Aorta (tissue), 5 donors: ENCODE data around the gene TBC1D9. TPM values are rescaled to one million over a fixed set of nuclear protein-coding genes. Genes with fewer than 3 reads are reported as not detected.

ENCODE experiments used
- ATAC-seq: fragments of 200-7000 bp; cut with Tn5 transposase; one replicate; pipeline ENCODE4 v1.9.1; 2022; ENCODE audit warnings: moderate library complexity; ENCODE audit not compliant: low FRiP score
- DNase-seq, 2 donors: peaks; one replicate each; pipeline ENCODE4 v3.0.0-alpha.2; 2020
- H3K27ac ChIP-seq, 2 donors: one replicate each; pipeline ENCODE4 v1.5.1; 2013; ENCODE audit warnings: low read length in 2 of 2, mild to moderate bottlenecking in 2 of 2, moderate library complexity in 2 of 2, control low read depth in 1 of 2, inconsistent platforms in 1 of 2, low read depth in 1 of 2
- H3K27me3 ChIP-seq, 2 donors: one replicate each; pipeline ENCODE4 v1.6.1; 2013; ENCODE audit warnings: control low read depth in 1 of 2, low read length in 1 of 2, mild to moderate bottlenecking in 1 of 2, moderate library complexity in 1 of 2; ENCODE audit not compliant: insufficient read depth in 2 of 2, control insufficient read depth in 1 of 2
- H3K36me3 ChIP-seq, 2 donors: one replicate each; pipeline ENCODE4 v1.6.1; 2013; ENCODE audit warnings: control low read depth in 1 of 2, low read length in 1 of 2, mild to moderate bottlenecking in 1 of 2; ENCODE audit not compliant: insufficient read depth in 2 of 2, control insufficient read depth in 1 of 2
- H3K4me1 ChIP-seq, 2 donors: one replicate each; pipeline ENCODE4 v1.6.1; 2013; ENCODE audit warnings: low read length in 2 of 2, control low read depth in 1 of 2, mild to moderate bottlenecking in 1 of 2, moderate library complexity in 1 of 2; ENCODE audit not compliant: insufficient read depth in 2 of 2, control insufficient read depth in 1 of 2
- H3K4me3 ChIP-seq, 2 donors: one replicate each; pipeline ENCODE4 v1.5.1; 2013; ENCODE audit warnings: low read length in 2 of 2, control low read depth in 1 of 2, mild to moderate bottlenecking in 1 of 2
- H3K9me3 ChIP-seq: one replicate; pipeline ENCODE4 v1.6.1; 2013; ENCODE audit warnings: mild to moderate bottlenecking, low read length; ENCODE audit not compliant: control insufficient read depth
- WGBS, 2 donors: extraction: QIAGEN DNeasy Blood & Tissue Kit; methylation state at CpG; one replicate each; pipeline ENCODE4 v1.1.7; 2013; 5-methylcytosine and 5-hydroxymethylcytosine counted together
- intact Hi-C, 2 donors: fragments of 100-400 bp; cut with DNase I; formaldehyde crosslinking; loops; one replicate each; pipeline versions ENCODE4 v1.14.2 to v1.15.0; 2022
- polyA plus RNA-seq, 2 donors: library from polyadenylated mRNA; stranded (reverse); fragments of 200-250 nt; gene quantifications; one replicate each; pipeline ENCODE4 v1.2.3, GENCODE V29; 2013
- total RNA-seq, 2 donors: library from RNA; stranded (reverse); fragmentation: NEBNext Ultra II Directional; extraction: Animal tissue kit (Norgen Biotek cat#: 25700); gene quantifications; one replicate each; pipeline ENCODE4 v1.2.1, GENCODE V29; 2021
- donor health status: healthy with polysubstance abuse.
- donor health status: Bipolar disorder and iron deficiency.
- donor health status: DM: no; HTN: no; CAD: no.
- donor health status: DM: no; HTN: no; CAD: no.
- donor health status: DM: yes; HTN: yes; CAD: no.

Gene TBC1D9
- total and polyA plus RNA-seq, 4 donors: 4.7 to 28.8 (median 13.5) TPM

- DNase-seq (no peak), ATAC-seq (no peak)
- 93 to 100% methylated on average over 1 of the region's 1 CpG for WGBS, 2 donors
- peaks cover 0 to 3% of the 10 kb centered on the region in 2 donors for H3K4me1 ChIP-seq
- no peak overlapping the region for H3K27ac ChIP-seq
- no peak overlapping the region for H3K4me3 ChIP-seq
- no peaks in the 10 kb centered on the region for H3K27me3 ChIP-seq
- H3K36me3 ChIP-seq: no peaks in the 10 kb centered on the region
- intact Hi-C loops: no loop called here
- H3K9me3 ChIP-seq: no peaks in the 10 kb centered on the region
Observed at GRCh38 chr4:140707325-140707724, 48.9 kb downstream of the TBC1D9 start.

- H3K36me3 ChIP-seq: no peaks in the 10 kb centered on the region
- no peaks in the 10 kb centered on the region for H3K9me3 ChIP-seq
- intact Hi-C loops: no loop called here
- DNase-seq: no peak
- H3K27ac ChIP-seq: no peak overlapping the region
- 95 to 99% methylated on average over 1 of the region's 1 CpG for WGBS, 2 donors
- no peak for ATAC-seq
- no peaks in the 10 kb centered on the region for H3K27me3 ChIP-seq
- H3K4me3 ChIP-seq: no peak overlapping the region
- peaks cover 0 to 3% of the 10 kb centered on the region in 2 donors for H3K4me1 ChIP-seq
Observed at GRCh38 chr4:140706665-140707064, 49.5 kb downstream of the TBC1D9 start.

- no peaks in the 10 kb centered on the region for H3K36me3 ChIP-seq
- no peak for ATAC-seq
- H3K4me1 ChIP-seq: peaks cover 0 to 3% of the 10 kb centered on the region in 2 donors
- WGBS, 2 donors: 81 to 87% methylated on average over 2 of the region's 2 CpGs
- no peak for DNase-seq
- H3K27me3 ChIP-seq: no peaks in the 10 kb centered on the region
- no peaks in the 10 kb centered on the region for H3K9me3 ChIP-seq
- H3K27ac ChIP-seq: no peak overlapping the region
- intact Hi-C loops: no loop called here
- no peak overlapping the region for H3K4me3 ChIP-seq
Observed at GRCh38 chr4:140706276-140706625, 49.9 kb downstream of the TBC1D9 start.

GRCh38 chr4:140705625-140706275 lies 50.4 kb downstream of the TBC1D9 start:
- H3K9me3 ChIP-seq: no peaks in the 10 kb centered on the region
- no peak overlapping the region for H3K27ac ChIP-seq
- peaks cover 0 to 3% of the 10 kb centered on the region in 2 donors for H3K4me1 ChIP-seq
- H3K27me3 ChIP-seq: no peaks in the 10 kb centered on the region
- no peak for ATAC-seq
- no peak for DNase-seq
- 52 to 61% methylated on average over 8 of the region's 8 CpGs for WGBS, 2 donors
- no peak overlapping the region for H3K4me3 ChIP-seq
- no peaks in the 10 kb centered on the region for H3K36me3 ChIP-seq
- intact Hi-C loops: no loop called here

GRCh38 chr4:140704964-140705363 lies 51.2 kb downstream of the TBC1D9 start:
- no peaks in the 10 kb centered on the region for H3K36me3 ChIP-seq
- no peak overlapping the region for H3K27ac ChIP-seq
- intact Hi-C loops: no loop called here
- ATAC-seq (no peak), DNase-seq (no peak)
- peaks cover 0 to 3% of the 10 kb centered on the region in 2 donors for H3K4me1 ChIP-seq
- H3K9me3 ChIP-seq: no peaks in the 10 kb centered on the region
- H3K27me3 ChIP-seq: no peaks in the 10 kb centered on the region
- H3K4me3 ChIP-seq: no peak overlapping the region
- 95 to 100% methylated on average over 2 of the region's 2 CpGs for WGBS, 2 donors

GRCh38 chr4:140704392-140704960 lies 51.7 kb downstream of the TBC1D9 start:
- H3K4me1 ChIP-seq: peaks cover 0 to 3% of the 10 kb centered on the region in 2 donors
- intact Hi-C loops: no loop called here
- H3K27me3 ChIP-seq: no peaks in the 10 kb centered on the region
- ATAC-seq (no peak), DNase-seq (no peak)
- no peaks in the 10 kb centered on the region for H3K9me3 ChIP-seq
- no peak overlapping the region for H3K27ac ChIP-seq
- WGBS, 2 donors: 98 to 100% methylated on average over 4 of the region's 4 CpGs
- H3K4me3 ChIP-seq: no peak overlapping the region
- no peaks in the 10 kb centered on the region for H3K36me3 ChIP-seq

GRCh38 chr4:140703463-140703862 lies 52.7 kb downstream of the TBC1D9 start:
- intact Hi-C loops: no loop called here
- peaks cover 0 to 3% of the 10 kb centered on the region in 2 donors for H3K4me1 ChIP-seq
- no peaks in the 10 kb centered on the region for H3K27me3 ChIP-seq
- no peaks in the 10 kb centered on the region for H3K9me3 ChIP-seq
- no peak overlapping the region for H3K4me3 ChIP-seq
- ATAC-seq (no peak), DNase-seq (no peak)
- WGBS, 2 donors: 67 to 71% methylated on average over 2 of the region's 2 CpGs
- no peaks in the 10 kb centered on the region for H3K36me3 ChIP-seq
- H3K27ac ChIP-seq: no peak overlapping the region

GRCh38 chr4:140702096-140702757 lies 54.0 kb downstream of the TBC1D9 start:
- intact Hi-C loops: no loop called here
- Histone ChIP-seq H3K36me3 (peaks cover 0 to 3% of the 10 kb centered on the region in 2 donors), H3K9me3 (no peaks in the 10 kb centered on the region), H3K27me3 (no peaks in the 10 kb centered on the region), H3K4me1 (no peaks in the 10 kb centered on the region), H3K4me3 (no peak overlapping the region), H3K27ac (no peak overlapping the region)
- ATAC-seq (no peak), DNase-seq (no peak)
- 89 to 95% methylated on average over 6 of the region's 6 CpGs for WGBS, 2 donors

- DNase-seq: no peak
- Histone ChIP-seq H3K4me3 (no peak overlapping the region), H3K27me3 (no peaks in the 10 kb centered on the region), H3K4me1 (no peaks in the 10 kb centered on the region), H3K36me3 (peaks cover 0 to 3% of the 10 kb centered on the region in 2 donors), H3K9me3 (no peaks in the 10 kb centered on the region), H3K27ac (no peak overlapping the region)
- 86 to 92% methylated on average over 6 of the region's 6 CpGs for WGBS, 2 donors
- intact Hi-C loops: no loop called here
- ATAC-seq: no peak
Observed at GRCh38 chr4:140701071-140701470, 55.1 kb downstream of the TBC1D9 start.
